Fibroblast of lung (primary cell): ENCODE results near the gene PDE4D.

Experiments
- CTCF ChIP-seq, 2 donors: IDR thresholded peaks in 1 of 2; conservative IDR thresholded peaks in 1 of 2; 1 replicate in 1 of 2; 2 replicates in 1 of 2; pipeline ENCODE4 v1.5.1; 2011 to 2012; ENCODE audit warnings: low read length in 2 of 2, control low read depth in 1 of 2, inconsistent platforms in 1 of 2, low read depth in 1 of 2, mild to moderate bottlenecking in 1 of 2
- EZH2 ChIP-seq: IDR thresholded peaks from 2 replicates; pipeline ENCODE4 v1.5.1; 2012; ENCODE audit warnings: low read length, control low read depth, mild to moderate bottlenecking; ENCODE audit errors: missing control alignments

- TF ChIP-seq CTCF (conservative IDR thresholded peaks at IDR 0.05 in 1 of 2, IDR thresholded peaks at IDR 0.05 in 1 of 2; ENCODE audit: low read depth in 1 of 2, low read length in 2 of 2) (no peak), EZH2 (no peak)
Measured at GRCh38 chr5:59863777-59864176, 29.7 kb downstream of the PDE4D start.
